ENCODE results near the gene ZNF594. TPM values are rescaled to one million over a fixed set of nuclear protein-coding genes. Genes with fewer than 3 reads are reported as not detected.
A peak's percentile ranks its signal among the peaks of the same experiment; 100 is the strongest.
"Not testable (repeated sequence)": the region's sequence is repeated elsewhere in the genome, so short reads cannot be mapped to it uniquely, and the experiment has no call there.

ZNF594 gene
- polyA plus RNA-seq, 1 donor from 2014 or later: 2.1 TPM

DNA sequence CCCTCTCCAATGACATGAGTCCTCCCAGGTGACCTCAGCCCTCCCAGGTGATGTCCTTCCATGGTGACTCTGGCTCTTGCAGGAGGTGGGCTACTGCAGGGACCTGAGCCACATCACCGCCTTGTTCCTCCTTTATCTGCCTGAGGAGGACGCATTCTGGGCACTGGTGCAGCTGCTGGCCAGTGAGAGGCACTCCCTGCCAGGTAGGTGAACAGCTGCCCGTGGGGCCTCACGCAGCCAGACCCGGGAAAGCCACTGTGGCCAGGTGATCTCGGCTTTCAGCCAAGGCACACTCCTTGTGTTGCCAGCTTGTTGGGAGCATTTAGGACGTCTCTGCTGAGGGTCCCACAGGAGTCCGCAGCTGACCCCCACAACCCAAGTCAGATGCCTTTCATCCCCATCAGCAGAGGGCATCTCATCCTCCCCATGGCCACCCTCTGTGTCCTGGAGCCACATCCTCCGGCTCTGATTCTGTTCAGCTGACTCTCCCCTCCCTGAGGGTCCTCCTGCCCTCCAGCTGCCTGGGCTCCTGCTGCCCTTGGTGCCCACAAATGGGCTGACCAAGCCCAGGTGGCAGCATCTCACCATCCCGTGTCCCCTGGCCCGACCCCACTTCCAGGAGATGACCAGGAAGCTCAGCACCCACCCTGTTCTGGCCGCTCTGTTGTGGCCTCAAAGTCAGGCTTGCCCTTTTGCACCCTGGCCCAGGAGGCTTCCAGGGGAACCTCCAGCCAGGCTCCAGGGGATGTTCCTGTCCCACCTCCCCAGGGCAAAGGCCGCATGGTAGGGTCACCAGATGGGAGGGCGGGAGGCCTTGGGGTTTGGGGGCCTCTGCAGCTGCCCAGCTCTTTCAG lies 55.7 kb downstream of the ZNF594 start:
- H3K4me3 Mint-ChIP-seq: no peak overlapping the region
- H3K27me3 Mint-ChIP-seq: no peaks in the 10 kb centered on the region
- H3K4me1 Mint-ChIP-seq: peaks cover 0 to 4% (median 0%) of the 10 kb centered on the region in 3 donors
- peak overlapping the region in 1 of 3 donors; percentile 80 for H3K27ac Mint-ChIP-seq
- H3K9me3 Mint-ChIP-seq: no peaks in the 10 kb centered on the region
- H3K36me3 Mint-ChIP-seq: no peaks in the 10 kb centered on the region

DNA sequence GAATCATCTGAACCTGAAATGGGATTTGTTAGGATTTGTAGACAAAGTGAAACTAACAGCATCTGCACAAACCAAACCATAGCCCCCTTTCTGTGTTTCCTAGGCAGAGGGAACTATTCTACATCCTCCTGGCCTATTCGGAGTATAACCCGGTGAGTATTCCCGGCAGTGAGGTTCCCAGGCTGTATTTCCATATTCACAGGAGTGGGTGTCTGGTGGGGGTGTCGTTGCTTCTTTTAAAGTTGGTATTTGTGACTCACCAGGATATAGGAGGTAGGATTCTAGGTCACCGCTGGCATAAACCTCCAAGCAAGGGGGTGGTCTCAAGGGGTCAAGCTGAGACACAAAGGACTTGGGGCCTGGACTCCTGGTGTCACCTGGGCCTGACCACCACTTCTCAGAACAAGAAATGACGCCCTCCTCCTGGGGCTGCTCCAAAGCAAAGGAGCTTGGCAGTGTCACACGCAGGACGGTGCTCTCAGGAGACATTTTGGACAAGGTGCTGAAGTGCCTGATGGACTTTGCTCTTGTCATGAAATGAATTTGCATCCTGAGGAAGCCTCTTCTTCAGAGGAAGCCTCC lies 56.4 kb downstream of the ZNF594 start:
- not testable (repeated sequence) for H3K27me3 Mint-ChIP-seq, H3K36me3 Mint-ChIP-seq, H3K4me3 Mint-ChIP-seq, H3K9me3 Mint-ChIP-seq, H3K4me1 Mint-ChIP-seq
- peak overlapping the region in 1 of 3 donors; percentile 80 for H3K27ac Mint-ChIP-seq

DNA sequence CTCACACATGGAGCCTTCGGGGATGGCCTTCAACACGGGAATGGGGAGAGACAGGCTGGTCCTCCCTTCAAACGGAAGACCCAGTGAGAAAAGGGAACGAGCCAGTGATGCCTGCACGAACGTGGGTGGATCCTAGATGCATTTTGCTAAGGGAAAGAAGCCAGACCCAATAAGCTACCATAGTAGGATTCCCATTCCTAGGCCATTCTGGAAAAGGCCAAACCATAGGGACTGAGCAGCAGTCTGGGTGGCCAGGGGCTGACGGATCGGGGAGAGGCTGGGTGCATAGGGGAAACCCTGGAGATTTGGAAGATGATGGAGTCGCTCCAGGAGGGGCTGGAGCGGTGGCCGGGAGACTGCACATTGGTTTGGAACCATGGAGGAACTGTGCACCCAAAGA lies 57.1 kb downstream of the ZNF594 start:
- not testable (repeated sequence) for H3K36me3 Mint-ChIP-seq, H3K4me3 Mint-ChIP-seq, H3K27me3 Mint-ChIP-seq, H3K9me3 Mint-ChIP-seq, H3K4me1 Mint-ChIP-seq, H3K27ac Mint-ChIP-seq

DNA sequence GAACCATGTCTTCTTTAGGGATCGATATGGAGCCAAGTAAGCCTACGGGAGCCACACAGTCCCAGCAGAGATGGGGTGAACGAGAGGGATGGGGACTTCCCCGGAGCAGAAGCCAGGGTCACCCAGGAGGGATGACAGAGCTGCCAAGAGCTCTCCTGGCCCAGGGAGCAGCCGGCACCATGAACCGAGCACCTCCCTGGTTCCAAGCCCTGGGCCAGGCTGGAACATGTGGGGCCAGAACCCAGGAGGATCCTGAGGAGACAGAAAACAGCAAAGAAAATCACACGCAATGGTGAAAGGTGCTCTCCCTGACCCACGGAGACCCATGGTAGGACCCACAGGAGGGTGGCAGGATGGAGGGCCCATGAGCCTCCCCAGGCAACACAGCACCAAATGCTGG lies 57.7 kb downstream of the ZNF594 start:
- not testable (repeated sequence) for H3K4me3 Mint-ChIP-seq, H3K27ac Mint-ChIP-seq, H3K9me3 Mint-ChIP-seq, H3K27me3 Mint-ChIP-seq, H3K4me1 Mint-ChIP-seq, H3K36me3 Mint-ChIP-seq

DNA sequence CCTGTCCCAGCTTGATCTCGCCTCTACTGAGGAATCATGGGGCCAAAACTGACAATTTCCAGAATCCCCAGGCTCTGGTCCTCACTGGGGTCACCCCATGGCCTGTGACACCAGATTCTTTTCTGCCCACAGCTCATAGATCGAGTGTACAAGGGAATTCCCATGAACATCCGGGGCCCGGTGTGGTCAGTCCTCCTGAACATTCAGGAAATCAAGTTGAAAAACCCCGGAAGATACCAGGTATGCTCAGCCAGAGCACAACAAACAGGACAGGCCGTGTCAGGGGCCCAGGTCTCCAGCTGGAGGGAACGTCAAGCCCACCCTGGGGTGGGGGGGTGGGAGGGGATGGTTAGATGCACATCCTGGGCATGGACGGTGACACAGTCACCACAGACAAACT lies 58.4 kb downstream of the ZNF594 start:
- H3K27me3 Mint-ChIP-seq: no peaks in the 10 kb centered on the region
- H3K4me3 Mint-ChIP-seq: no peak overlapping the region
- H3K27ac Mint-ChIP-seq: peak overlapping the region in 1 of 3 donors; percentile 57
- no peaks in the 10 kb centered on the region for H3K36me3 Mint-ChIP-seq
- H3K9me3 Mint-ChIP-seq: no peaks in the 10 kb centered on the region
- peaks cover 0 to 4% (median 0%) of the 10 kb centered on the region in 3 donors for H3K4me1 Mint-ChIP-seq

DNA sequence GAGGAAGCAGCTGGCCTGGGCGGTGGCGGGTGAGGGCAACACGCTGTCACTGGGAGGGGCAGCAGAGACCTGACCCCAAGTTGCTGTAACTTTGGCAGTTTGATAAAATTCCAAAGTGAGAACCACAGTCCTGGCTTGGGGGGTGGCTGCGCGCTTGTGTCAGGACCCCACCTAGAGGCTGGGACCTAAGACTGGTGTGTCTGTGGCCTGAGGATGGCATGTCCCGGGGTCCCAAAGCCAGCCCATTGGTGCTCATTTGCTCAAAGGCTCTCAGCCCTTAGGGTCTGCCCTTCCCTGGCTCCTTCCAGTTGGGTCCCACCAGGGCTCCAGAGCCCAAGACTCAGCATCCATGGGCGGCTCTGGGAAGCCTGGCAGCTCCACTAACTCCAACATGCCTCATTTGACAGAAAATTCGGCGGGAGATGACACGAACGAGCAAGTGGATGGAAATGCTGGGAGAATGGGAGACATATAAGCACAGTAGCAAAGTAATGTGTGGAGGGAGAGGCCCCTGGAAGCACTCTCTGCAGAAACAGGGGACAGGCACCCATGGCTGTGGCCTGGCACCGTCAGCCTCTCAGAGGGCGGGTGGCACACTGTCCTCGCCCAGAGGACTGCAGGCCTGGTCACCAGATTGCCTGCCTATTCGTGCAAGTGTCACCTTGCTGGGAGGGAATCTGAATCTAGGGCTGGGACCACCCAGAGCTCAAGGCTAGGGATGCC lies 59.0 kb downstream of the ZNF594 start:
- H3K27ac Mint-ChIP-seq: peak overlapping the region in 1 of 3 donors; percentile 57
- not testable (repeated sequence) for H3K4me3 Mint-ChIP-seq, H3K9me3 Mint-ChIP-seq, H3K27me3 Mint-ChIP-seq, H3K4me1 Mint-ChIP-seq, H3K36me3 Mint-ChIP-seq

DNA sequence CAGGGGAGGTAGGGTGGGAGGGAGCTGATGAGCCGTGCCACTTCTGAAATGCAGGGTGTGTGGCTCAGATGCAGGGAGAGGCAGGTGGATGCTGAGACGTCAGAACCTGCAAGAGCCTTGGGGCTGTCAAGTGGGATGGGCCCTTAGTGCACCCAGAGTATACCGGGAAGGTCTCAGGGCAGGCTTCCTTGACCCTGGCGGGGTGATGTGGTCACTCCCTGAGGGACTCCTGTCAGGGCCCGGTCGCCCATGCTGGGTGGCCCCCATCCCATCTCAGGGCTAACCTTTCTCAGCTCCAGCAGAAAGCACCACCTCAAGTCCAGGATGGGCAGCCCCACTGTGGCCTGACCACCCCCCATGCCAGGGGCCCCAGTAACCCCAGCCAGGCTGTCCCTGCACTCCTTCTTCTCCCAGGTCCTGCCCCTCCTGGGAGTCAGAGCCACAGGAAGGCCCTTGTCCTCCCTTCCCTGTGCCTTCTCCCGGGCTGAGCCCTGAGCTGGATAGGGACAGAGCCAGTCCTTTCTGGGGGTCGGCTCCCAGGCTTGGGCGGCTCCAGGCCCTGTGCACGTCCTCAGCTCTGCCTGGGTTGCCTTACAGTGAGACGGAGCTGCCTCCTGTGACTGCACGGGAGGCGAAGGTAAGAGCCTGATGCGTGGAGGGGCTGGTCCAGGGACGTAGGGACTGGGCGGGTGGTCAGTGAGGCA lies 59.7 kb downstream of the ZNF594 start:
- not testable (repeated sequence) for H3K27ac Mint-ChIP-seq, H3K9me3 Mint-ChIP-seq, H3K36me3 Mint-ChIP-seq, H3K4me3 Mint-ChIP-seq, H3K4me1 Mint-ChIP-seq, H3K27me3 Mint-ChIP-seq

DNA sequence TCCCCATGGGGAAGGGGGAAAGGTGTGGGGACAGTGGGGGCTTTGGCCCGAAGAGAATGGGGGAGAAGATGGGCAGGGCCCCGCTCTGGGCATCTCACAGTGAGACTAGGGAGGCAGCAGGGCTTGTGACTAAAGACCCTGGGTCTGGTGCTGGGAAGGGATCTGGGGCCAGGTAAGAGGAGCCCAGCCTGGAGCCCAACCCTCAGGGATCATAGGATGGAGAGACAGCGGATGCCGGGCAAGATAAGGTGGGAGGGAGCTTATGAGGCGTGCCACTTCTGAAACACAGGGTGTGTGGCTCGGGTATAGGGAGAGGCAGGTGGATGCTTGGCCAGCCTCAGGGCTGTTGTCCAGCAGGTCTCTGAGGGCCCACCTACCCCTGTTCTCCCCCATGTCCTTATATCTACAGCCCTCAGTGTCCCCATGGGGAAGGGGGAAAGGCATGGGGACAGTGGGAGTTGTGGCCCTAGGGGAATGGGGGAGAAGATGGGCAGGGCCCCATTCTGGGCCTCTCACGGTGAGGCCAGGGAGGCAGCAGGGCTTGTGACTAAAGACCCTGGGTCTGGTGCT lies 60.4 kb downstream of the ZNF594 start:
- Mint-ChIP-seq H3K36me3 (no peaks in the 10 kb centered on the region), H3K4me3 (no peak overlapping the region), H3K9me3 (no peaks in the 10 kb centered on the region), H3K27me3 (no peaks in the 10 kb centered on the region), H3K4me1 (peaks cover 0 to 4% (median 0%) of the 10 kb centered on the region in 3 donors), H3K27ac (no peak overlapping the region)

DNA sequence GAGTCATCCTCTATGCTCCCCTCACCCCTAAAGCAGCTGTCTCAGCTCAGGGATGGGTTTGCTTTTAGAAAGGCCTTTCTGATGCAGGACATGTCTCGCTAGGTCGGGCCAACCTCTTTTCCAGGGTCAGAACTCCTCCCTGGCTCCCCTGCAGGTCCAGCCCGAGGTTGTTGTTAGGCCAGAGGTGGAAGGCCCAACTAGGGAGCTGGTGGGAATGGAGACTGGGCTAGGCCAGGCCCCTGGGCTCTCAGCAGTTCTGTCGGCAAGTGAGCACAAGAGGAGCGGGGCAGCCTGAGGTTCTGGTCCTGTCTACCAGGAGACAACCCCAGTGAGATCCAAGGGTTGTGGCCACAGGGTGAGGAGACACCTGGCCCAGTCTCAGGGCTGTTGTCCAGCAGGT lies 61.0 kb downstream of the ZNF594 start:
- not testable (repeated sequence) for H3K27ac Mint-ChIP-seq, H3K4me3 Mint-ChIP-seq, H3K27me3 Mint-ChIP-seq, H3K36me3 Mint-ChIP-seq, H3K9me3 Mint-ChIP-seq, H3K4me1 Mint-ChIP-seq

DNA sequence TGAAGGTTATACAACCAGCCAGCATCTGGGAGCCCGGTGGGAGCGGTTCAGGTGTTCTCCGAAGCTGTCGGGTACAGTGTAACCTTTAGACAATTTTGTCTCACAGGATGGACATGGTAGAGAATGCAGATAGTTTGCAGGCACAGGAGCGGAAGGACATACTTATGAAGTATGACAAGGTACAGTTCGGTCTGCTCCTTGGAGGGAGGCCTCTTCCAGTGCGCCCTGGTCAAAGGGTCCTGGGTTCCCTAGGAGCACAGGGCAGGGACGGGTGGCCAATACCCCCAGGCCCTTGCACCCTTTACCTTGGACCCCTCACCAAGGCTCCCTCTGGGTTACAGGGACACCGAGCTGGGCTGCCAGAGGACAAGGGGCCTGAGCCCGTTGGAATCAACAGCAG lies 61.4 kb downstream of the ZNF594 start:
- H3K27ac Mint-ChIP-seq, H3K27me3 Mint-ChIP-seq, H3K9me3 Mint-ChIP-seq, H3K36me3 Mint-ChIP-seq, H3K4me3 Mint-ChIP-seq, H3K4me1 Mint-ChIP-seq: not testable (repeated sequence)

DNA sequence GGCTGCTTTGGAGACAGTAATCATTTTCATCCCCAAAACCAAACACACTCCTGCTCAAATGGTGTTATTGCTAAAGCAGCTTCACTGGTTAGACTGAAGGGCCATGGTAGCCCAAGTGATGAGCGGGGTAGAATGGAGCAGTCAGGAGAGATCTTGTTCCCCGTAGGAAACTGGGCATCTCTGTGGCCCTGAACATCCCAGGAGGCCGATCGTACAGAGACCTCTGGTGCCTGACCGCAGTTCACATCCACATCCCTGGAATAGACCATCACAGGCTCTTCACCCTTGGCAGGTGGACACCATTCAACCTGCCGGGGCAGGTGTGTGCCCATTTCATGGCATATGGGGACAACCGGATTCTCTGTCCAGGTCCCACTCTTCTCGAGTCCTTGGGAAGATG lies 61.9 kb downstream of the ZNF594 start:
- not testable (repeated sequence) for H3K4me3 Mint-ChIP-seq, H3K9me3 Mint-ChIP-seq, H3K27me3 Mint-ChIP-seq, H3K4me1 Mint-ChIP-seq, H3K27ac Mint-ChIP-seq, H3K36me3 Mint-ChIP-seq

Other genes with a start within 250 kb of the ZNF594 start
- 1,903 TPM for gene PFN1, start 243.3 kb downstream of the ZNF594 start, polyA plus RNA-seq
- gene ENO3, start 240.7 kb downstream of the ZNF594 start, polyA plus RNA-seq: 3.1 TPM
- gene SPAG7, start 224.1 kb downstream of the ZNF594 start, polyA plus RNA-seq: 97.1 TPM
- 19.1 TPM for gene CAMTA2, start 204.2 kb downstream of the ZNF594 start, polyA plus RNA-seq
- 0.36 TPM for gene INCA1, start 194.3 kb downstream of the ZNF594 start, polyA plus RNA-seq
- gene KIF1C, start 193.9 kb downstream of the ZNF594 start, polyA plus RNA-seq: 15.0 TPM
- not detected for gene SLC52A1, start 156.4 kb downstream of the ZNF594 start, polyA plus RNA-seq
- 1.4 TPM for gene ZFP3, start 113.4 kb downstream of the ZNF594 start, polyA plus RNA-seq
- 11.7 TPM for gene ZNF232, start 80.0 kb downstream of the ZNF594 start, polyA plus RNA-seq
- 0.05 TPM for gene USP6, start 75.8 kb downstream of the ZNF594 start, polyA plus RNA-seq
- 325 TPM for gene SCIMP, start 43.0 kb upstream of the ZNF594 start, polyA plus RNA-seq
- gene RABEP1, start 90.4 kb upstream of the ZNF594 start, polyA plus RNA-seq: 62.9 TPM
- gene NUP88, start 227.8 kb upstream of the ZNF594 start, polyA plus RNA-seq: 188 TPM
- 36.8 TPM for gene RPAIN, start 228.3 kb upstream of the ZNF594 start, polyA plus RNA-seq
- 281 TPM for gene C1QBP, start 247.3 kb upstream of the ZNF594 start, polyA plus RNA-seq